IPS-18c (cell line): ENCODE measurements around the gene ARID1B.

Experiments
- H3K4me3 ChIP-seq: 2 replicates; pipeline ENCODE4 v1.7.0; 2013; ENCODE audit warnings: low read depth, mild to moderate bottlenecking, low read length, moderate library complexity; ENCODE audit not compliant: insufficient read depth
- H3K9me3 ChIP-seq: one replicate; pipeline ENCODE4 v1.6.1; 2013; ENCODE audit warnings: mild to moderate bottlenecking, low read length, moderate library complexity; ENCODE audit not compliant: control insufficient read depth, insufficient read depth

Gene ARID1B

GRCh38 chr6:156946370-156946936 lies 169.3 kb downstream of the ARID1B start:
- H3K4me3 ChIP-seq, result no peak overlapping the region
- no peaks in the 10 kb centered on the region for H3K9me3 ChIP-seq

- H3K9me3 ChIP-seq, result no peaks in the 10 kb centered on the region
- no peak overlapping the region for H3K4me3 ChIP-seq
Observed at GRCh38 chr6:156948277-156948676, 171.1 kb downstream of the ARID1B start.

GRCh38 chr6:156948807-156949206 lies 171.6 kb downstream of the ARID1B start:
- H3K9me3 ChIP-seq, result no peaks in the 10 kb centered on the region
- H3K4me3 ChIP-seq, result no peak overlapping the region

- H3K9me3 ChIP-seq, result no peaks in the 10 kb centered on the region
- H3K4me3 ChIP-seq, result no peak overlapping the region
Observed at GRCh38 chr6:156949376-156949775, 172.2 kb downstream of the ARID1B start.

- H3K4me3 ChIP-seq, result no peak overlapping the region
- H3K9me3 ChIP-seq, result no peaks in the 10 kb centered on the region
Observed at GRCh38 chr6:156950084-156950483, 172.9 kb downstream of the ARID1B start.

GRCh38 chr6:156950531-156950930 lies 173.4 kb downstream of the ARID1B start:
- Histone ChIP-seq H3K9me3 (no peaks in the 10 kb centered on the region), H3K4me3 (no peak overlapping the region)

- Histone ChIP-seq H3K9me3 (no peaks in the 10 kb centered on the region), H3K4me3 (no peak overlapping the region; the same call in 1 of the 2 replicates)
Observed at GRCh38 chr6:156952401-156952800, 175.2 kb downstream of the ARID1B start.

GRCh38 chr6:156953127-156953478 lies 175.9 kb downstream of the ARID1B start:
- Histone ChIP-seq H3K4me3 (no peak overlapping the region), H3K9me3 (no peaks in the 10 kb centered on the region)

GRCh38 chr6:156953479-156954146 lies 176.4 kb downstream of the ARID1B start:
- H3K4me3 ChIP-seq, result no peak overlapping the region
- H3K9me3 ChIP-seq, result no peaks in the 10 kb centered on the region

GRCh38 chr6:156954191-156954590 lies 177.0 kb downstream of the ARID1B start:
- H3K4me3 ChIP-seq, result no peak overlapping the region
- no peaks in the 10 kb centered on the region for H3K9me3 ChIP-seq

- H3K9me3 ChIP-seq, result no peaks in the 10 kb centered on the region
- no peak overlapping the region for H3K4me3 ChIP-seq
Observed at GRCh38 chr6:156954816-156955215, 177.6 kb downstream of the ARID1B start.

GRCh38 chr6:156955494-156956183 lies 178.5 kb downstream of the ARID1B start:
- Histone ChIP-seq H3K9me3 (no peaks in the 10 kb centered on the region), H3K4me3 (no peak overlapping the region)

GRCh38 chr6:156956286-156956685 lies 179.1 kb downstream of the ARID1B start:
- no peaks in the 10 kb centered on the region for H3K9me3 ChIP-seq
- no peak overlapping the region for H3K4me3 ChIP-seq

- H3K4me3 ChIP-seq, result no peak overlapping the region
- H3K9me3 ChIP-seq, result no peaks in the 10 kb centered on the region
Observed at GRCh38 chr6:156957931-156958547, 180.9 kb downstream of the ARID1B start.

GRCh38 chr6:156960525-156960924 lies 183.3 kb downstream of the ARID1B start:
- Histone ChIP-seq H3K9me3 (no peaks in the 10 kb centered on the region), H3K4me3 (no peak overlapping the region)

GRCh38 chr6:156961282-156961892 lies 184.2 kb downstream of the ARID1B start:
- no peak overlapping the region for H3K4me3 ChIP-seq
- no peaks in the 10 kb centered on the region for H3K9me3 ChIP-seq

GRCh38 chr6:156963712-156964700 lies 186.8 kb downstream of the ARID1B start:
- Histone ChIP-seq H3K4me3 (no peak overlapping the region), H3K9me3 (no peaks in the 10 kb centered on the region)
